Stimulated activated CD4-positive, alpha-beta T cell treated with anti-CD3 and anti-CD28 coated beads, Interleukin-1b, Interleukin-23, amount 100 ng/mL, for 48 hours (primary cell): ENCODE data around the gene SGK2.
"Not testable (repeated sequence)": the region's sequence is repeated elsewhere in the genome, so short reads cannot be mapped to it uniquely, and the experiment has no call there.

Experiments used
- DNase-seq: peaks from one replicate; pipeline ENCODE4 v3.0.0-alpha.2; 2020

SGK2 gene

GRCh38 chr20:43607278-43607677 is 48.5 kb downstream of the SGK2 start:
- DNase-seq, result not testable (repeated sequence)

DNA sequence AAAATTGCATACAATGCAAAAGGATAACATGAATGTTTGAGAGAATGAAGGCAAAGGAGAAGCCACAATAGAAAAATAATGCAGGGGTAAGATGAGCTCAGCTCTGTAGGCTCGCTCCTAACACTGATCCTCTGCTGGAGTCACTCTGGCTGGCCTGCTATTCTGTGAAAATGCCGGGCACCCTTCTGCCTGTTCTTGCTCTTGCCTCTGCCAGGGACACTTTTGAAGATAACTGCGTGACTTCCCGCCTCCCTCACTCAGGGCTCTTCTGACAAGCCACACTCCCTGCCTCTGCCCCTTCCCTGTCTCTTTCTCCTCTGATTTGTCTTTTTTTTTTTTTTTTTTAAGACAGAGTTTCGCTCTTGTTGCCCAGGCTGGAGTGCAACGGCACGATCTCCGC is 72.8 kb downstream of the SGK2 start:
- no peak for DNase-seq
